NOMO-1 treated with DMSO at 0.1 percent for 48 hours (cell line): ENCODE data around the gene STMND1.

ENCODE experiments used
- DNase-seq: peaks from one replicate; lab custom pipeline; 2025; ENCODE audit not compliant: unreplicated experiment; lab: John Stamatoyannopoulos, UW

The STMND1 gene

GRCh38 chr6:17157617-17158016, 55.8 kb downstream of the STMND1 start:
- no peak for DNase-seq

- DNase-seq, result no peak
These were observed 57.4 kb downstream of the STMND1 start for GRCh38 chr6:17159240-17159639.

GRCh38 chr6:17161076-17161475, 59.2 kb downstream of the STMND1 start:
- no peak for DNase-seq

GRCh38 chr6:17165383-17165782, 63.5 kb downstream of the STMND1 start:
- DNase-seq, result no peak

- no peak for DNase-seq
These were observed 65.6 kb downstream of the STMND1 start for GRCh38 chr6:17167327-17167979.

GRCh38 chr6:17169291-17169690, 67.4 kb downstream of the STMND1 start:
- no peak for DNase-seq

GRCh38 chr6:17169711-17170110, 67.9 kb downstream of the STMND1 start:
- no peak for DNase-seq

- no peak for DNase-seq
These were observed 71.1 kb downstream of the STMND1 start for GRCh38 chr6:17172836-17173470.

GRCh38 chr6:17178326-17178725, 76.5 kb downstream of the STMND1 start:
- no peak for DNase-seq

GRCh38 chr6:17178754-17179529, 77.1 kb downstream of the STMND1 start:
- DNase-seq, result peak; percentile 54

- DNase-seq, result no peak
These were observed 77.8 kb downstream of the STMND1 start for GRCh38 chr6:17179530-17180073.
